SU-DHL-6 (cell line): Measurements from ENCODE around the gene FGF6.

Experiments used
- CTCF ChIP-seq: fragments of 200-600 bp; sonication (generic); IDR thresholded peaks from one replicate; pipeline ENCODE4 v1.5.1; 2017; ENCODE audit warnings: antibody characterized with exemption, mild to moderate bottlenecking, low read length, moderate library complexity; ENCODE audit not compliant: insufficient read depth, poor library complexity, severe bottlenecking
- EZH2phosphoT487 ChIP-seq: fragments of 200-600 bp; sonication (generic), shearing (Covaris generic); conservative IDR thresholded peaks from 2 replicates; pipeline ENCODE4 v1.6.1; 2018; ENCODE audit warnings: mild to moderate bottlenecking, antibody characterized with exemption, low read length, moderate library complexity, mixed read lengths

GRCh38 chr12:4401117-4401516, 44.5 kb downstream of the FGF6 start:
- TF ChIP-seq CTCF: no peak
- no peak for TF ChIP-seq EZH2phosphoT487
